Activated naive CD4-positive, alpha-beta T cell treated with anti-CD3 and anti-CD28 coated beads, Interleukin-2, amount 10 ng/mL, durations not matched to agents 7 days and 5 days (primary cell): ENCODE data around the gene ZNF226.
"Not testable (repeated sequence)": the region's sequence is repeated elsewhere in the genome, so short reads cannot be mapped to it uniquely, and the experiment has no call there.

Experiments
- CTCF ChIA-PET: fragments of 350-600 bp; sonication (Branson Sonifier 250); formaldehyde crosslinking; loops from one replicate; lab custom pipeline; 2021; ENCODE audit warnings: antibody characterized with exemption; lab: Charles Lee
- DNase-seq: peaks from one replicate; pipeline ENCODE4 v3.0.0-alpha.2; 2020
- H3K27ac Mint-ChIP-seq: one replicate; pipeline ENCODE4 v1.8.0; 2021; ENCODE audit warnings: mild to moderate bottlenecking, moderate library complexity, mixed read lengths
- H3K27me3 Mint-ChIP-seq: one replicate; pipeline ENCODE4 v1.8.0; 2021; ENCODE audit warnings: mild to moderate bottlenecking, mixed read lengths
- H3K36me3 Mint-ChIP-seq: one replicate; pipeline ENCODE4 v1.8.0; 2021; ENCODE audit warnings: mixed read lengths
- H3K4me1 Mint-ChIP-seq: one replicate; pipeline ENCODE4 v1.8.0; 2021; ENCODE audit warnings: mixed read lengths
- H3K4me3 Mint-ChIP-seq: one replicate; pipeline ENCODE4 v1.8.0; 2021; ENCODE audit warnings: mild to moderate bottlenecking, moderate library complexity, mixed read lengths
- H3K9me3 Mint-ChIP-seq: one replicate; pipeline ENCODE4 v1.8.0; 2021; ENCODE audit warnings: mixed read lengths

The ZNF226 gene

GRCh38 chr19:44164673-44165512, at the start of gene ZNF226:
Gene ZNF226 (plus strand): TSS chr19:44165100. CDS start chr19:44170081, 4,981 bp downstream.
- H3K27me3 Mint-ChIP-seq: no peaks in the 10 kb centered on the region
- peaks cover 39% of the 10 kb centered on the region for H3K4me1 Mint-ChIP-seq
- peak; percentile 87 for DNase-seq
- H3K9me3 Mint-ChIP-seq: peaks cover 37% of the 10 kb centered on the region
- peak within 1 kb of the TSS; percentile 96 for H3K4me3 Mint-ChIP-seq
- H3K27ac Mint-ChIP-seq: peak within 1 kb of the TSS; percentile 91
- CTCF ChIA-PET: no interaction called here
- H3K36me3 Mint-ChIP-seq: peaks cover 48% of the 10 kb centered on the region

DNA sequence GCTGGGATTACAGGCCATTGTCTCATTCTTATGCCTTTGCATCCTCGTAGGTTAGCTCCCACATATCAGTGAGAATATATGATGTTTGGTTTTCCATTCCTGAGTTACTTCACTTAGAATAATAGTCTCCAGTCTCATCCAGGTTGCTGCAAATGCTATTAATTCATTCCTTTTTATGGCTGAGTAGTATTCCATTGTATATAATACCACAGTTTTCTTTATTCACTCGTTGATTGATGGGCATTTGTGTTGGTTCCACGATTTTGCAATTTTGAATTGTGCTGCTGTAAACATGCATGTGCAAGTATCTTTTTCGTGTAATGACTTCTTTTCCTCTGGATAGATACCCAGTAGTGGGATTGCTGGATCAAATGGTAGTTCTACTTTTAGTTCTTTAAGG, 43.7 kb upstream of the ZNF226 start:
- not testable (repeated sequence) for H3K27ac Mint-ChIP-seq

DNA sequence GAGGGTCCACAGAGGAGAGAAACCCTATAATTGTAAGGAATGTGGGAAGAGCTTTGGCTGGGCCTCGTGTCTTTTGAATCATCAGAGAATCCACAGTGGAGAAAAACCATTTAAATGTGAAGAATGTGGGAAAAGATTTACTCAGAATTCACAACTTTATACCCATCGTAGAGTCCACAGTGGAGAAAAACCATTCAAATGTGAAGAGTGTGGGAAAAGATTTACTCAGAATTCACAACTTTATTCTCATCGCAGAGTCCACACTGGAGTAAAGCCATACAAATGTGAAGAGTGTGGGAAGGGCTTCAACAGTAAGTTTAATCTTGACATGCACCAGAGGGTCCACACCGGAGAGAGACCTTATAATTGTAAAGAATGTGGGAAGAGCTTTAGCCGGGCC, 32.9 kb upstream of the ZNF226 start:
- Mint-ChIP-seq H3K36me3 (peaks cover 36% of the 10 kb centered on the region), H3K4me1 (no peaks in the 10 kb centered on the region), H3K27ac (no peak overlapping the region), H3K27me3 (no peaks in the 10 kb centered on the region), H3K9me3 (peaks cover 46% of the 10 kb centered on the region), H3K4me3 (no peak overlapping the region)
- CTCF ChIA-PET: no interaction called here
- DNase-seq: no peak

More for the DNA sequence above, 43.7 kb upstream of the ZNF226 start:
- peaks cover 85% of the 10 kb centered on the region for H3K36me3 Mint-ChIP-seq
- H3K4me1 Mint-ChIP-seq, DNase-seq, H3K4me3 Mint-ChIP-seq, CTCF ChIA-PET, H3K27me3 Mint-ChIP-seq: not testable (repeated sequence)
- peaks cover 45% of the 10 kb centered on the region for H3K9me3 Mint-ChIP-seq

- peaks cover 19% of the 10 kb centered on the region for H3K9me3 Mint-ChIP-seq
- peak within 1 kb of the TSS; percentile 75 for H3K27ac Mint-ChIP-seq
- peaks cover 19% of the 10 kb centered on the region for H3K4me1 Mint-ChIP-seq
- no peaks in the 10 kb centered on the region for H3K27me3 Mint-ChIP-seq
- peaks cover 31% of the 10 kb centered on the region for H3K36me3 Mint-ChIP-seq
- peak within 1 kb of the TSS; percentile 75 for H3K4me3 Mint-ChIP-seq
- peak; percentile 78 for DNase-seq
- CTCF ChIA-PET: no interaction called here
Observed at GRCh38 chr19:44141191-44142058, 23.5 kb upstream of the ZNF226 start, which contains the start of gene ZNF234. Gene ZNF234 (plus strand): TSS chr19:44141554. CDS start chr19:44144633, 3,079 bp downstream.

DNA sequence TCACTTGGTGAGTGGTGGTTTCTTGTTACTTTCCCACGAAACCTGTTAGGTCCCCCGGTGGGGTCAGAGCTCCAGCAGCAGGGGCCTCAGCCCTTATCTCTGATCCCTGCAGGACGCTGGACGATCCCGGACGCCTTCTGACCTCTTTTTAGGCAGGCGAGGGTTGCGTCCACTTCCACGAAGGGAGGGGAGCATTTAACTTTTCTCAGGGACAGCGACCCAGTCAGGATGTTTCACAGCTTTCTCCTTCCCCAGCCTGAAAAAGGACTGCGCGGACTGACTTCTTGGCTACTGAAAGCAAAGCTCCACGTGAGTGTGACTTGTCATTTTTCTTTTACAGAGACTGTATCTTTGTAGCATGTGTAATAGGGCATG, 22.9 kb upstream of the ZNF226 start:
- H3K4me1 Mint-ChIP-seq: peaks cover 19% of the 10 kb centered on the region
- peak overlapping the region; percentile 75 for H3K4me3 Mint-ChIP-seq
- no peaks in the 10 kb centered on the region for H3K27me3 Mint-ChIP-seq
- H3K27ac Mint-ChIP-seq: peak overlapping the region; percentile 75
- H3K36me3 Mint-ChIP-seq: peaks cover 31% of the 10 kb centered on the region
- peak; percentile 22 for DNase-seq
- H3K9me3 Mint-ChIP-seq: peaks cover 17% of the 10 kb centered on the region
- CTCF ChIA-PET: no interaction called here

DNA sequence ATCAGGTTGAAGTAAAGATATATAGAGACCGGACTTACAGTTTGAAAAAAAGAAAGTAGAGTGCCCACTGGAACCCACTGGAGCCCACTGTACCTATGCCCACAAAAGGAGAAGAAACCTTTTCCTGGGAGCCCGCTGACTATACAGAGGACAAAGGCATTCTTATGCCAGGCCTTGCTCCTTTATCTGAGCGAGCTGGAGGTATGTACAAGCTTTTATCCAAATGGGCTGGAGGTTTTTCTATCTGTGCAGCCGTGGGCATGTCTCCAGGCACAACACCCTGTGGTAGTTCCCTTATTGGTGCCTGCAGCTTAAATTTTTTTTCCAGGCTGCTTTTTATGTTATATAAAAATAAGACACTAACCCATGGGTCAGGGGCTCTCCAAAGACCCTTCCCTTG, 15.1 kb upstream of the ZNF226 start:
- no peak for DNase-seq
- peaks cover 79% of the 10 kb centered on the region for H3K36me3 Mint-ChIP-seq
- H3K4me1 Mint-ChIP-seq: no peaks in the 10 kb centered on the region
- CTCF ChIA-PET: interaction anchor here (0.6 kb wide), 1 partner anchor 1287 kb away, joined by 3 read pairs; no protein-coding TSS in a partner anchor
- peaks cover 25% of the 10 kb centered on the region for H3K9me3 Mint-ChIP-seq
- H3K27ac Mint-ChIP-seq: no peak overlapping the region
- no peaks in the 10 kb centered on the region for H3K27me3 Mint-ChIP-seq
- no peak overlapping the region for H3K4me3 Mint-ChIP-seq

DNA sequence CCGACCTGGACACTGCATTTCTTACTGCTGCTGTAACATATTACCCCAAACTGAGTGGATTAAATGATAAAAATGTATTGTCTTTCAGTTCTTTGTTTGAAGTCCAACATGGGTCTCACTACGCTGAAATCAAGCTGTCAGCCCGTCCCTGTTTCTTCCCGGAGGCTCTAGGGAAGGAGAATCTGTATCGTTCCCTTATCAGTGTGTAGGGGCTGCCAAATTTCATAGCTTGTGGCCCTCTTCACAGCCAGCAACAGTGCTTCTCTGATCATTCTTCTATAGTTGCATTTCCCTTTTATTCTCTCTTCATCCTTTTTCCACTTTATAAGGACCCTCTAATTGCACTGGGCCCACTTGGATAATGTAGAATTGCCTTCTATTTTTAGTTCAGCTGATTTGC, 13.4 kb upstream of the ZNF226 start:
- no peak overlapping the region for H3K4me3 Mint-ChIP-seq
- H3K27ac Mint-ChIP-seq: no peak overlapping the region
- no peaks in the 10 kb centered on the region for H3K27me3 Mint-ChIP-seq
- CTCF ChIA-PET: no interaction called here
- H3K4me1 Mint-ChIP-seq: no peaks in the 10 kb centered on the region
- H3K9me3 Mint-ChIP-seq: peaks cover 31% of the 10 kb centered on the region
- DNase-seq: no peak
- H3K36me3 Mint-ChIP-seq: peaks cover 73% of the 10 kb centered on the region

- no peak overlapping the region for H3K4me3 Mint-ChIP-seq
- peaks cover 57% of the 10 kb centered on the region for H3K36me3 Mint-ChIP-seq
Observed at GRCh38 chr19:44156475-44156874, 8.4 kb upstream of the ZNF226 start.

DNA sequence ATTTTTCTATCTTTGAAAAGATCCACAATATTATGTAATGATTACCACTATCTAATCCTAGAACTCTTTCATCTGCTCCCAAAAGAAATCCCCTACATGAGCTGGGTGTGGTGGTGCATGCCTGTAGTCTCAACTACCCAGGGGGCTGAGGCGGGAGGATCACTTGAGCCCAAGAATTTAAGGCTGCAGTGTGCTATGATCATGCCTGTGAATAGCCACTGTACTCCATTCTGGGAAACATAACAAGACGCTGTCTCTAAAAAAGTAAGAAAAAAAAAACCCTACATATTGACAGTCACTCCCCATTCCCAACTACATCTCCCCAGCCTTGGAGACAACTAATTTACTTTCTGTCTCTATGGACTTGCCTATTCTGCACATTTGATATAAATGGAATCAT, 1.1 kb upstream of the ZNF226 start:
- H3K36me3 Mint-ChIP-seq: peaks cover 39% of the 10 kb centered on the region
- H3K9me3 Mint-ChIP-seq: peaks cover 36% of the 10 kb centered on the region
- CTCF ChIA-PET: no interaction called here
- H3K4me1 Mint-ChIP-seq: peaks cover 39% of the 10 kb centered on the region
- no peaks in the 10 kb centered on the region for H3K27me3 Mint-ChIP-seq
- H3K4me3 Mint-ChIP-seq: no peak overlapping the region
- H3K27ac Mint-ChIP-seq: no peak overlapping the region
- no peak for DNase-seq

More at GRCh38 chr19:44156475-44156874, 8.4 kb upstream of the ZNF226 start:
- Mint-ChIP-seq H3K9me3 (peaks cover 56% of the 10 kb centered on the region), H3K4me1 (no peaks in the 10 kb centered on the region), H3K27ac (no peak overlapping the region), H3K27me3 (no peaks in the 10 kb centered on the region)
- CTCF ChIA-PET: no interaction called here
- DNase-seq: no peak

GRCh38 chr19:44164327-44164672, 600 bp upstream of the ZNF226 start:
- H3K27me3 Mint-ChIP-seq: no peaks in the 10 kb centered on the region
- CTCF ChIA-PET: no interaction called here
- peak overlapping the region; percentile 96 for H3K4me3 Mint-ChIP-seq
- H3K27ac Mint-ChIP-seq: peak overlapping the region; percentile 91
- H3K9me3 Mint-ChIP-seq: peaks cover 34% of the 10 kb centered on the region
- H3K4me1 Mint-ChIP-seq: peaks cover 39% of the 10 kb centered on the region
- peaks cover 42% of the 10 kb centered on the region for H3K36me3 Mint-ChIP-seq
- no peak for DNase-seq

DNA sequence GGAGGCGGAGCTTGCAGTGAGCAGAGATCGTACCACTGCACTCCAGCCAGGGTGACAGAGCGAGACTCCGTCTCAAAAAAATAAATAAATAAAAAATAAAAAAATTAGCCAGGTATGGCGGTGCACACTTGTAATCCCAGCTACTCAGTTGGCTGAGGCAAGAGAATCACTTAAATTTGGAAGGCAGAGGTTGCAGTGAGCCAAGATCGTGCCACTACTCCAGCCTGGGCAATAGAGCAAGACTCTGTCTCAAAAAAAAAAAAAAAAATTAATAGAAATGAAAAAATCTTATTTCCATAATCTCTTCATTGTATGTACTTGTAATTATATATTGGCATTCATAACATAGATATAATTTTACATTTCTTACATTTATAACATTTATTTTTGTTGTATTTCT, 5.8 kb downstream of the ZNF226 start:
- CTCF ChIA-PET, DNase-seq, H3K27ac Mint-ChIP-seq, H3K27me3 Mint-ChIP-seq, H3K4me3 Mint-ChIP-seq: not testable (repeated sequence)
- Mint-ChIP-seq H3K36me3 (peaks cover 84% of the 10 kb centered on the region), H3K4me1 (peaks cover 24% of the 10 kb centered on the region), H3K9me3 (peaks cover 53% of the 10 kb centered on the region)

- Mint-ChIP-seq H3K9me3 (peaks cover 82% of the 10 kb centered on the region), H3K36me3 (peaks cover 69% of the 10 kb centered on the region), H3K27ac (no peak overlapping the region), H3K27me3 (no peaks in the 10 kb centered on the region), H3K4me3 (no peak overlapping the region), H3K4me1 (no peaks in the 10 kb centered on the region)
- CTCF ChIA-PET: no interaction called here
- no peak for DNase-seq
Observed at GRCh38 chr19:44176590-44176989, 11.7 kb downstream of the ZNF226 start.

DNA sequence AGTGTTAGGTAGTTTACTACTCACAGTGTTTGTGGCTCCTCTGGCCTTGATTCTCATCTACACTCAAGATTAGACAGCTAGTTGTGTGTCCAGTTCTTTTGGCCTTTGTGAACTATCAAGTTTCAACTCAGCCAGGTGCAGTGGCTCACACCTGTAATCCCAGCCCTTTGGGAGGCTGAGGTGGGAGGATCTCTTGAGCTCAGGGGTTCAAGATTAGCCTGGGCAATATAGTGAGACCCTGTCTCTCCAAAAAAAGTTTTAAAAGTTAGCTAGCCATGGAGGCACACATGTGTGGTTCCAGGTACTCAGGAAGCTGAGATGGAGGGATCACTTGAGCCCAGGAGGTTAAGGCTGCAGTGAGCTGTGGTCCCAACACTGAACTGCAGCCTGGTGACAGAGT, 16.1 kb downstream of the ZNF226 start:
- H3K4me3 Mint-ChIP-seq: no peak overlapping the region
- DNase-seq: no peak
- no peaks in the 10 kb centered on the region for H3K27me3 Mint-ChIP-seq
- H3K9me3 Mint-ChIP-seq: peaks cover 68% of the 10 kb centered on the region
- H3K27ac Mint-ChIP-seq: no peak overlapping the region
- CTCF ChIA-PET: no interaction called here
- peaks cover 26% of the 10 kb centered on the region for H3K36me3 Mint-ChIP-seq
- H3K4me1 Mint-ChIP-seq: no peaks in the 10 kb centered on the region

- no peaks in the 10 kb centered on the region for H3K27me3 Mint-ChIP-seq
- H3K36me3 Mint-ChIP-seq: peaks cover 14% of the 10 kb centered on the region
- H3K4me3 Mint-ChIP-seq: no peak overlapping the region
- CTCF ChIA-PET: no interaction called here
- H3K27ac Mint-ChIP-seq: no peak overlapping the region
- H3K9me3 Mint-ChIP-seq: peaks cover 59% of the 10 kb centered on the region
- no peaks in the 10 kb centered on the region for H3K4me1 Mint-ChIP-seq
- DNase-seq: no peak
Observed at GRCh38 chr19:44182145-44182544, 17.2 kb downstream of the ZNF226 start.
